ENCODE results near the gene GALNT4.

DNA sequence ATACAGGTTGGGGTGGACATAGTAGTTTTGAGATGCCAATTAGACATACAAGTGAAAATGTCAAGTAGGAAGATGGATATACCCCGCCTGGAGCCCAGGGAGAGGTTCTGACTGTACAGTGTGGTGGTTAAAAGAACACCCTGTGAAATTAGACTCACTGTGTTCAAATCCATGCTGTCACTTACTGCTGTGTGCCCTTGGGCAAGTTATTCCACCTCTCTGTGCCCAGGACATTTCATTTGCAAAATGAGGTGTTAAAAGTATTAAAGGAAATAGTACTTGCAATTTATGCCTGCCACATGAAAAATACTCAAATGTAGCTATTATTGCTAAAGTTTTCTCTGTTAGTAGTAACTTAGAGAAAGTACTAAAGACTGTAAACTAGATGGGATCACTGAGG is 18.5 kb downstream of the GALNT4 start:
- TF ChIP-seq, protein P1, sequence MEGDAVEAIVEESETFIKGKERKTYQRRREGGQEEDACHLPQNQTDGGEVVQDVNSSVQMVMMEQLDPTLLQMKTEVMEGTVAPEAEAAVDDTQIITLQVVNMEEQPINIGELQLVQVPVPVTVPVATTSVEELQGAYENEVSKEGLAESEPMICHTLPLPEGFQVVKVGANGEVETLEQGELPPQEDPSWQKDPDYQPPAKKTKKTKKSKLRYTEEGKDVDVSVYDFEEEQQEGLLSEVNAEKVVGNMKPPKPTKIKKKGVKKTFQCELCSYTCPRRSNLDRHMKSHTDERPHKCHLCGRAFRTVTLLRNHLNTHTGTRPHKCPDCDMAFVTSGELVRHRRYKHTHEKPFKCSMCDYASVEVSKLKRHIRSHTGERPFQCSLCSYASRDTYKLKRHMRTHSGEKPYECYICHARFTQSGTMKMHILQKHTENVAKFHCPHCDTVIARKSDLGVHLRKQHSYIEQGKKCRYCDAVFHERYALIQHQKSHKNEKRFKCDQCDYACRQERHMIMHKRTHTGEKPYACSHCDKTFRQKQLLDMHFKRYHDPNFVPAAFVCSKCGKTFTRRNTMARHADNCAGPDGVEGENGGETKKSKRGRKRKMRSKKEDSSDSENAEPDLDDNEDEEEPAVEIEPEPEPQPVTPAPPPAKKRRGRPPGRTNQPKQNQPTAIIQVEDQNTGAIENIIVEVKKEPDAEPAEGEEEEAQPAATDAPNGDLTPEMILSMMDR (IDR thresholded peaks at IDR 0.05; ENCODE audit: low read depth, low read length, poor library complexity, severe bottlenecking), result no peak
- TF ChIP-seq EZH2phosphoT487 (IDR thresholded peaks at IDR 0.05; ENCODE audit: borderline replicate concordance, low read length), result no peak
